HUDEP-2 (cell line): Measurements from ENCODE around the gene RXFP3.

Source experiments
- DNase-seq, 76 experiments: peaks; one replicate each; lab custom pipeline; 2025; ENCODE audit not compliant: unreplicated experiment in 76 of 76; lab: John Stamatoyannopoulos, UW

RXFP3 gene

DNA sequence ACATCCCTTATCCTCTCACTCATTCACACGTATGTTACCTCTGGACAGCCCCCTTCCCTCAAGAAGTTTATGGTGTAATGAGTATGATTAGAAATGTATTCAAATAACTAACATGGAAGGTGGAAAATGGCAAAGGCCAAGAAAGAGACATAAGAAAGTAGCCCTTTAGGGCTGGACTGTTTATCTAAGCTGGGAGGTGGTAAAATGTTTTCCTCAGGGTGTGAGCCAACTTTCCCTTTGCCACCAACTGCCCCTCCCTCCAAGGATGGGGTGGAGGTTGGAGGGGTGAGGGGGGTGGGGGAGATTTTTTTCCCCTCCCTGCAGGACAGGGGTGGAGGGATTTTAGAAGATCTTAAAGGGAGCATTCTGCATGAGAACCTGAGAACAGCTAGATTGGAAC, 40.1 kb downstream of the RXFP3 start:
- no peak for DNase-seq

- DNase-seq = no peak
Measured at GRCh38 chr5:33978306-33978705, 42.1 kb downstream of the RXFP3 start.

DNA sequence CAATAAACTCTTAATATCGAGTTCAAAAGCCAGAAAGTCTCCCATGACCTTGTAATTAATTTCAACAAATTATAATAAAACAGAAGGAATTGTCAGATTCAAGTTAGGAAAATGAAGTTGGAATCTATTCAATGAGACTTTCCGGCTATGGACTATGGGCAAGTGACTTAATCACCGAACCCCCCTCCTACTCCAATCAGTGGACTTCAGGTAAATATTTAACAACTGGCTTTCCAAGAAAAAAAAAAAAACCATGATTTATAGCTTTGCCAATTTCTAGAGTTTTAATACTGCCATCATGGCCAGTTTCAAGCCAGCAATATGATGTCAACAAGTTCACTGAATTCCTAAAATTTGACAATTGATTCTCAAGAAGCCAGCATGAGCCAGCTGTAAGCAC, 43.8 kb downstream of the RXFP3 start:
- DNase-seq = no peak

- no peak for DNase-seq
Measured at GRCh38 chr5:33981408-33982162, 45.4 kb downstream of the RXFP3 start.

GRCh38 chr5:33984178-33984577, 48.0 kb downstream of the RXFP3 start:
- no peak for DNase-seq

GRCh38 chr5:33984671-33985124, 48.5 kb downstream of the RXFP3 start, which contains the start of gene SLC45A2:
Gene SLC45A2 (minus strand): TSS chr5:33984693. CDS start chr5:33984583, 110 bp downstream.
- DNase-seq = no peak

GRCh38 chr5:33985447-33985846, 49.3 kb downstream of the RXFP3 start:
- DNase-seq = no peak
